ENCODE data around the gene FDX2. TPM values are rescaled to one million over a fixed set of nuclear protein-coding genes. Genes with fewer than 3 reads are reported as not detected.

FDX2 gene
- polyA plus RNA-seq, 1 experiment, result 40.1 TPM

- TF ChIP-seq CTCF (IDR thresholded peaks at IDR 0.05; ENCODE audit: insufficient read depth, low read depth, low read length), result no peak
Observed at GRCh38 chr19:10294368-10294697, 21.5 kb downstream of the FDX2 start.

GRCh38 chr19:10293637-10294367, 22.0 kb downstream of the FDX2 start:
- Histone ChIP-seq H3K27me3 (ENCODE audit: control insufficient read depth, insufficient read depth, low read length) (peaks cover 8% of the 10 kb centered on the region), H3K36me3 (ENCODE audit: control insufficient read depth, insufficient read depth, low read length) (peaks cover 1% of the 10 kb centered on the region), H3K4me3 (ENCODE audit: low read depth, low read length) (no peak overlapping the region)
- CTCF ChIA-PET, result no interaction called here
- POLR2A ChIA-PET, result no interaction called here
- DNase-seq (ENCODE audit: low read depth), result no peak
- TF ChIP-seq CTCF (IDR thresholded peaks at IDR 0.05; ENCODE audit: insufficient read depth, low read depth, low read length), result no peak

More at GRCh38 chr19:10294368-10294697, 21.5 kb downstream of the FDX2 start:
- Histone ChIP-seq H3K36me3 (ENCODE audit: control insufficient read depth, insufficient read depth, low read length) (peaks cover 1% of the 10 kb centered on the region), H3K4me3 (ENCODE audit: low read depth, low read length) (no peak overlapping the region), H3K27me3 (ENCODE audit: control insufficient read depth, insufficient read depth, low read length) (peaks cover 8% of the 10 kb centered on the region)
- DNase-seq (ENCODE audit: low read depth), result no peak
- ChIA-PET POLR2A (no interaction called here), CTCF (no interaction called here)

GRCh38 chr19:10292789-10293636, 22.8 kb downstream of the FDX2 start:
- CTCF ChIA-PET, result no interaction called here
- no peak for TF ChIP-seq CTCF (IDR thresholded peaks at IDR 0.05; ENCODE audit: insufficient read depth, low read depth, low read length)
- DNase-seq (ENCODE audit: low read depth), result no peak
- H3K27me3 ChIP-seq (ENCODE audit: control insufficient read depth, insufficient read depth, low read length), result peaks cover 8% of the 10 kb centered on the region
- H3K36me3 ChIP-seq (ENCODE audit: control insufficient read depth, insufficient read depth, low read length), result peaks cover 1% of the 10 kb centered on the region
- POLR2A ChIA-PET, result interaction anchor here (0.6 kb wide), 1 partner anchor 12 kb away, joined by 3 read pairs; no protein-coding TSS in a partner anchor
- H3K4me3 ChIP-seq (ENCODE audit: low read depth, low read length), result peak overlapping the region; percentile 44

GRCh38 chr19:10292206-10292788, 23.5 kb downstream of the FDX2 start:
- POLR2A ChIA-PET, result interaction anchor here (0.6 kb wide), 1 partner anchor 13 kb away, joined by 3 read pairs; no protein-coding TSS in a partner anchor
- Histone ChIP-seq H3K4me3 (ENCODE audit: low read depth, low read length) (peak overlapping the region; percentile 55), H3K36me3 (ENCODE audit: control insufficient read depth, insufficient read depth, low read length) (peaks cover 1% of the 10 kb centered on the region), H3K27me3 (ENCODE audit: control insufficient read depth, insufficient read depth, low read length) (peaks cover 10% of the 10 kb centered on the region)
- CTCF ChIA-PET, result interaction anchor here (0.9 to 6.6 kb wide), 3 partner anchors 22 to 99 kb away, joined by 4 to 45 read pairs (median 5); partner anchors contain the start of gene ICAM1
- no peak for DNase-seq (ENCODE audit: low read depth)
- no peak for TF ChIP-seq CTCF (IDR thresholded peaks at IDR 0.05; ENCODE audit: insufficient read depth, low read depth, low read length)

Data from BJ (cell line).